DMS153 treated with DMSO at 0.1 percent for 48 hours (cell line): Measurements from ENCODE around the gene NEMF.
A peak's percentile ranks its signal among the peaks of the same experiment; 100 is the strongest.
"Not testable (repeated sequence)": the region's sequence is repeated elsewhere in the genome, so short reads cannot be mapped to it uniquely, and the experiment has no call there.

ENCODE experiments used
- DNase-seq: peaks from one replicate; lab custom pipeline; 2025; ENCODE audit not compliant: unreplicated experiment; lab: John Stamatoyannopoulos, UW

The NEMF gene

GRCh38 chr14:49876563-49877127 is 24.1 kb upstream of the NEMF start:
- DNase-seq: no peak

- DNase-seq: no peak
These were observed 23.1 kb upstream of the NEMF start for GRCh38 chr14:49875640-49876198.

GRCh38 chr14:49873548-49873947 is 21.0 kb upstream of the NEMF start:
- not testable (repeated sequence) for DNase-seq

GRCh38 chr14:49870908-49871307 is 18.3 kb upstream of the NEMF start:
- DNase-seq: no peak

- DNase-seq: no peak
These were observed 16.1 kb upstream of the NEMF start for GRCh38 chr14:49868720-49869114.

GRCh38 chr14:49867831-49868719 is 15.5 kb upstream of the NEMF start:
- DNase-seq: peak; percentile 89

- DNase-seq: peak; percentile 16
These were observed 12.9 kb upstream of the NEMF start for GRCh38 chr14:49865431-49865859.

- no peak for DNase-seq
These were observed 11.1 kb upstream of the NEMF start for GRCh38 chr14:49863487-49864281.

GRCh38 chr14:49862089-49862673 is 9.6 kb upstream of the NEMF start:
- DNase-seq: peak; percentile 65

GRCh38 chr14:49861699-49862088 is 9.1 kb upstream of the NEMF start:
- no peak for DNase-seq

GRCh38 chr14:49860988-49861698 is 8.6 kb upstream of the NEMF start:
- no peak for DNase-seq

GRCh38 chr14:49858383-49858782 is 5.8 kb upstream of the NEMF start:
- DNase-seq: no peak

GRCh38 chr14:49857427-49858003 is 4.9 kb upstream of the NEMF start:
- DNase-seq: no peak

- DNase-seq: peak; percentile 60
These were observed 1.2 kb upstream of the NEMF start for GRCh38 chr14:49853572-49854375.

GRCh38 chr14:49853158-49853477 is 530 bp upstream of the NEMF start:
- DNase-seq: no peak

GRCh38 chr14:49851813-49852212 is 775 bp downstream of the NEMF start:
- no peak for DNase-seq

- no peak for DNase-seq
These were observed 3.3 kb downstream of the NEMF start for GRCh38 chr14:49849213-49849847.

- DNase-seq: no peak
These were observed 23.9 kb downstream of the NEMF start for GRCh38 chr14:49828640-49829039.

GRCh38 chr14:49820176-49820575 is 32.4 kb downstream of the NEMF start:
- DNase-seq: no peak
